Thyroid gland (tissue), 4 donors: ENCODE results near the gene LHX6. TPM values are rescaled to one million over a fixed set of nuclear protein-coding genes. Genes with fewer than 3 reads are reported as not detected.

Source experiments
- DNase-seq, 2 donors: peaks; one replicate each; pipeline ENCODE4 v3.0.0-alpha.2; 2019
- H3K27ac ChIP-seq, 3 donors: fragments of 200-600 bp; sonication (generic); 1 replicate in 2 of 3; 2 replicates in 1 of 3; pipeline ENCODE4 v1.5.1; 2016 to 2019; ENCODE audit warnings: mild to moderate bottlenecking in 1 of 3, moderate library complexity in 1 of 3
- H3K27me3 ChIP-seq: fragments of 200-600 bp; sonication (generic); one replicate; pipeline ENCODE4 v1.5.1; 2019
- H3K36me3 ChIP-seq, 2 donors: fragments of 200-600 bp; sonication (generic); one replicate each; pipeline ENCODE4 v1.5.1; 2016 to 2019
- H3K4me1 ChIP-seq, 2 donors: fragments of 200-600 bp; sonication (generic); one replicate each; pipeline ENCODE4 v1.5.1; 2017 to 2019
- H3K4me3 ChIP-seq, 3 donors: fragments of 200-600 bp; sonication (generic); replicated peaks in 1 of 3; 1 replicate in 2 of 3; 2 replicates in 1 of 3; pipeline ENCODE4 v1.5.1; 2016; ENCODE audit warnings: mild to moderate bottlenecking in 1 of 3
- H3K9me3 ChIP-seq: fragments of 200-600 bp; sonication (generic); one replicate; pipeline ENCODE4 v1.5.1; 2017
- POLR2A ChIP-seq, 2 donors: fragments of 450-650 bp; IDR thresholded peaks; one replicate each; pipeline ENCODE4 v1.6.1; 2017; ENCODE audit warnings: antibody characterized with exemption in 2 of 2, mild to moderate bottlenecking in 2 of 2, moderate library complexity in 1 of 2
- WGBS, 2 donors: methylation state at CpG; one replicate each; pipeline ENCODE4 v1.1.5; 2017; 5-methylcytosine and 5-hydroxymethylcytosine counted together
- intact Hi-C: fragments of 100-400 bp; cut with DNase I; formaldehyde crosslinking; loops from one replicate; pipeline ENCODE4 v1.15.1; 2023
- total RNA-seq, 4 donors: library from RNA; depleted of rRNA; stranded (reverse); fragments of >200 nt; gene quantifications; one replicate each; pipeline ENCODE4 v1.2.3, GENCODE V29; 2016
- TF ChIP-seq, protein P1 (sequence below), 6 experiments: fragments of 200-600 bp in 3 of 6; fragments of 450-650 bp in 3 of 6; sonication (generic) in 3 of 6; IDR thresholded peaks; one replicate each; pipeline ENCODE4 v1.5.1; 2016 to 2019; ENCODE audit warnings: antibody characterized with exemption in 6 of 6, mild to moderate bottlenecking in 2 of 6, inconsistent platforms in 1 of 6, moderate library complexity in 1 of 6

LHX6 gene
- total RNA-seq, 4 donors from 2014 or later = 1.3 to 4.4 (median 1.7) TPM

DNA sequence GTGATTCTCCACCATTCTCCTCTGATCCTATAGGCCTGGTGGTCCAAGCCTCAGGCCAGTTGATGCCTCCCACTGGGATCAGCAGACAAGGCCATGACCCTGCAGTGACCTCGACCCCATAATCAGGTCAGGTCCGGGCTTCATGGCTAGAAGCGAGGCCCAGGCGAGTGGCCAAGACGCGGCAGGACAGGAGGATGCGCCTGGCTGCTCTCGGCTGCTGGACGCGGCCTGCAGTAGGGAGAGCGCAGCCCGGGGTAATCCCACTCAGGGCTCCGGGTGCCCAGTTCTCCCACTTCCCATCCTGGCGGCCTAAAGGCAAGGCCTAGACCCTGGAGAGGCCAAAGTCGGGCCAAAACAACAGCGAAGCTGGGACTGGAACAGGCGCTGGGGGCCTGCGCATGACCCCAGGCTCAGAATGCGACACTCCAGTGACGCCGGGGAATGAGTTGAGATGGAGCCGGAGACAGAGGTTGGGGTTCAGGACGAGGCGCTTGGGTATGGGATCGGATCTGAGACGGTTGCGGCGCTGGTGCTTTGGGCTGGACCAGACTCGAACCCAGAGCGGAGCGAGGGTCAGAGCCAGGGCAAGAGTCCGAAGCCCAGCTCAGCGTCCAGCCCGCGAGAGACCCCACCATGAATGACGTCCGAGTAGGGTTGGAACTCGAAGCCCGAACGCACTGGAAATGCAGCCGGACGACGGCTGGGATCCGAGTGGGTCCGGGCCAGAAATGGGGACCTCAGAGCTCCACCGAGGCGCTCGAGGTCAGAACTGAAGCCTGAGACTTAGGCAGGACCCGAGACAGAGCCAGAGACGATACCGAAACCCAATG is 3.2 kb downstream of the LHX6 start:
- Histone ChIP-seq H3K27me3 (peaks cover 52% of the 10 kb centered on the region), H3K27ac (no peak overlapping the region), H3K4me3 (no peak overlapping the region), H3K9me3 (no peaks in the 10 kb centered on the region), H3K36me3 (no peaks in the 10 kb centered on the region), H3K4me1 (peaks cover 12 to 42% of the 10 kb centered on the region in 2 donors)
- intact Hi-C loops = no loop called here
- 38 to 41% methylated on average over 39 to 46 of the region's 51 CpGs for WGBS, 2 donors
- DNase-seq = no peak
- TF ChIP-seq, protein P1, sequence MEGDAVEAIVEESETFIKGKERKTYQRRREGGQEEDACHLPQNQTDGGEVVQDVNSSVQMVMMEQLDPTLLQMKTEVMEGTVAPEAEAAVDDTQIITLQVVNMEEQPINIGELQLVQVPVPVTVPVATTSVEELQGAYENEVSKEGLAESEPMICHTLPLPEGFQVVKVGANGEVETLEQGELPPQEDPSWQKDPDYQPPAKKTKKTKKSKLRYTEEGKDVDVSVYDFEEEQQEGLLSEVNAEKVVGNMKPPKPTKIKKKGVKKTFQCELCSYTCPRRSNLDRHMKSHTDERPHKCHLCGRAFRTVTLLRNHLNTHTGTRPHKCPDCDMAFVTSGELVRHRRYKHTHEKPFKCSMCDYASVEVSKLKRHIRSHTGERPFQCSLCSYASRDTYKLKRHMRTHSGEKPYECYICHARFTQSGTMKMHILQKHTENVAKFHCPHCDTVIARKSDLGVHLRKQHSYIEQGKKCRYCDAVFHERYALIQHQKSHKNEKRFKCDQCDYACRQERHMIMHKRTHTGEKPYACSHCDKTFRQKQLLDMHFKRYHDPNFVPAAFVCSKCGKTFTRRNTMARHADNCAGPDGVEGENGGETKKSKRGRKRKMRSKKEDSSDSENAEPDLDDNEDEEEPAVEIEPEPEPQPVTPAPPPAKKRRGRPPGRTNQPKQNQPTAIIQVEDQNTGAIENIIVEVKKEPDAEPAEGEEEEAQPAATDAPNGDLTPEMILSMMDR (IDR thresholded peaks at IDR 0.05) = no peak
- no peak for TF ChIP-seq POLR2A (IDR thresholded peaks at IDR 0.05)

DNA sequence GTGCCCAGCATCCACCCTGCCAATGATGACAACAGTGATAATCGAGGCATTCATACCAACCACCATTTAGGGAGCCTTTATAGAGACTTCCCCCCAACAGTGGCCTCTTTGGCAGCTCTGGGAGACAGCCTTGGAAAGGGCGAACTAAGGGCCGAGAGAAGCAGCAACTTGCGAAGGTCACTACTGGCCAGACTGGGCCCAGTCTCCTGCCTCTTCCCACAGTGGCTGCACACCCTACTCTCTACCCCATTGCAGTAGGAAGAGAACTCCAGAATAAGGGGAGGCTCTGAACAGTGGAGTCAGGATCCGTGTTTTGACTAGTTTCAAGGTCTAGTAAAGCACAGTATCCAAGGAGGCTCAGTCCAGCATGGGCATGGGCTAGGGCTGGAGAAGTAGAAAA is 5.3 kb downstream of the LHX6 start:
- Histone ChIP-seq H3K27me3 (peaks cover 64% of the 10 kb centered on the region), H3K36me3 (no peaks in the 10 kb centered on the region), H3K4me1 (peaks cover 26 to 57% of the 10 kb centered on the region in 2 donors), H3K9me3 (no peaks in the 10 kb centered on the region), H3K27ac (no peak overlapping the region), H3K4me3 (no peak overlapping the region)
- intact Hi-C loops = no loop called here
- DNase-seq = no peak
- 79 to 85% methylated on average over 5 of the region's 5 CpGs for WGBS, 2 donors
- TF ChIP-seq POLR2A (IDR thresholded peaks at IDR 0.05) = no peak
- TF ChIP-seq, protein P1 (IDR thresholded peaks at IDR 0.05) = no peak

DNA sequence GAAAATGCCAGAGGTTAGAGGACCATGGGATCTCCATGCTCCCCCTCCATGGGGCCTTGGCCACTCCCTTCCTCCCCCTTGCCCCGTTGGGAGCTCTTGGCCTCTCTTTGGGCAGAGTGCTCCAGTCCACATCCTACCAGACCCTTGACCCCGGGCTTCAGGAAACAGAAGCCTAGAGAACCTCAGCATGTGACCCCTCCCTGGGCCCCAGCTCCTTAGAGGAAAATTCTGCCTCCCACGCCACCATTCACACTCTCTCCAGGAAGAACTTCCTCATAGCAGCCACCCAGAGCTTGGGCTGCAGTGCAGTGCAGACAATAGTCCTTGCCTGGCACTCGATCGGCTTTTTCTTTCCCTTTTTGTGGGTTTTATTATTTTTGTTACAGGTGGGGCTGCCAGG is 6.0 kb downstream of the LHX6 start:
- Histone ChIP-seq H3K27me3 (peaks cover 60% of the 10 kb centered on the region), H3K27ac (no peak overlapping the region), H3K9me3 (no peaks in the 10 kb centered on the region), H3K4me1 (peaks cover 21 to 51% of the 10 kb centered on the region in 2 donors), H3K36me3 (no peaks in the 10 kb centered on the region), H3K4me3 (no peak overlapping the region)
- no peak for DNase-seq
- no peak for TF ChIP-seq POLR2A (IDR thresholded peaks at IDR 0.05)
- TF ChIP-seq, protein P1 (IDR thresholded peaks at IDR 0.05) = no peak
- WGBS, 2 donors = 20 to 39% methylated on average over 5 of the region's 5 CpGs
- intact Hi-C loops = no loop called here

DNA sequence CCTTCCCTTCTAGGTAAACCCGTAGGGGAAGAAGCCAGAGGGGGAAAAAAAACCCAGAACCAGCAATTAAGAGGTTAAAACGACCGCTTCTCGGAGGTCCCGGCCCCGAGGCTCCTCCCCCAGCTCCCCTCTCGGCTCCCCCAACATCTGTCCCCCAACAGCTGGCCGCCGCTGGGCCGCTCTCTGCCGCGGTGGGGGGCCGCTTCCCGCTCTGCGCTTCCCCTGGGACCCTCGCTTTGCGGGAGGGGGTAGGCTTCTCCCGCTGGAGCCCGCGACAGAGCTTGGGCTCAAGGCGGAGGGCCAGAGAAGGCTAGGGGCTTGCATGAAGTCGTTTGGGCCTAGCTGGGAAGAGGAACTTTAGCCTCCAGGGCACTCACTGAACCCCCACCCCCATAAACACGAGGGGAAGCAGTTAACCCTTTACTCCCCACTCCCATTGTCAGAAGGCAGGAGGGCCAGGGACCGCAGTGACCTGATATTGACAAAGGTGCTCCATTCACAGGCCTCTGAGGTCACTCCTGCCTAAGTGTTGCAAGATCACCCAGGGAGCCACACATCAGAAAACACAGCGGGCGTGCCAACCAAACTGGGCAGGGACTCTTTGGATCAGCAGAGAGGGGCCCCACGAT is 7.5 kb downstream of the LHX6 start:
- no peak overlapping the region for H3K27ac ChIP-seq
- no peak overlapping the region for H3K4me3 ChIP-seq
- H3K27me3 ChIP-seq = peaks cover 61% of the 10 kb centered on the region
- no peak for DNase-seq
- TF ChIP-seq, protein P1 (IDR thresholded peaks at IDR 0.05) = no peak
- TF ChIP-seq POLR2A (IDR thresholded peaks at IDR 0.05) = no peak
- peaks cover 17 to 43% of the 10 kb centered on the region in 2 donors for H3K4me1 ChIP-seq
- no peaks in the 10 kb centered on the region for H3K36me3 ChIP-seq
- intact Hi-C loops = no loop called here
- no peaks in the 10 kb centered on the region for H3K9me3 ChIP-seq
- 22 to 33% methylated on average over 10 to 11 of the region's 27 CpGs for WGBS, 2 donors

DNA sequence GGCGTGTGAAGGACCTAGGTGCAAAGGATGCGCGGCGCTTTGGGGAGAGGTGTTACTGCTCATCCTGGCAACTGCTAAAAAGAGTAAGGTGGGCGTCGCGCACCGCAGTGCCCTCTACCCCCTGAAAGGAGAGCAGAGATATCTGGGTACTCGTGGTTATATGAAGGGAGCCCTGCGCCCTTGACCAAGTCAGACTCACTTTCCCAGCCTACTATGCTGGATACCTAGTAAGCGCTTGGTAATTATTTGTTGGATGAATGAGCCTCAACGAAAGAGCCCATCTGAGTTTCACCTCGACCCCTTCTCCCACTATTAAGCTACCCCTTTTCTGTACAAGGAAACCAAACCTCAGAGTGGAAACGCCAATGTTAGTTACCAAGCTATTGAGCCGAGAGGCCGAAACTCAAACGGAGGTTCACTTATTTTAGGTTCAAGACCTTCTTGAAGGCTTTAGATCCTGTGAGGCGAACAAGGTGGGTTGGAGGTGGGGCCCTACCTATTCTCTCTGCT is 8.0 kb downstream of the LHX6 start:
- H3K27me3 ChIP-seq = peaks cover 60% of the 10 kb centered on the region
- DNase-seq = no peak
- no peaks in the 10 kb centered on the region for H3K9me3 ChIP-seq
- peaks cover 17 to 38% of the 10 kb centered on the region in 2 donors for H3K4me1 ChIP-seq
- no peaks in the 10 kb centered on the region for H3K36me3 ChIP-seq
- WGBS, 2 donors = 34 to 39% methylated on average over 14 to 18 of the region's 18 CpGs
- H3K4me3 ChIP-seq = no peak overlapping the region
- no peak overlapping the region for H3K27ac ChIP-seq
- intact Hi-C loops = no loop called here
- TF ChIP-seq, protein P1 (IDR thresholded peaks at IDR 0.05) = no peak
- TF ChIP-seq POLR2A (IDR thresholded peaks at IDR 0.05) = no peak
